GM23338 (cell line): ENCODE measurements around the gene LMF2.

ENCODE experiments used
- CREB1 ChIP-seq: fragments of 250-450 bp; sonication (Bioruptor Pico); IDR thresholded peaks from 2 replicates; pipeline ENCODE4 v1.5.0; 2020; ENCODE audit warnings: low read depth, mild to moderate bottlenecking, moderate library complexity
- TF ChIP-seq, protein P1 (sequence below), 2 experiments: fragments of 200-600 bp in 1 of 2; sonication (generic) in 1 of 2; conservative IDR thresholded peaks; 2 replicates each; pipeline versions ENCODE4 v1.5.1 to v1.6.1; 2016 to 2017; ENCODE audit warnings: antibody characterized with exemption in 2 of 2, low read depth in 2 of 2, mild to moderate bottlenecking in 2 of 2, moderate library complexity in 1 of 2
- TF ChIP-seq, protein P2 (sequence below): IDR thresholded peaks from one replicate; pipeline ENCODE4 v1.6.1; 2018; ENCODE audit warnings: antibody characterized with exemption; ENCODE audit not compliant: unreplicated experiment

DNA sequence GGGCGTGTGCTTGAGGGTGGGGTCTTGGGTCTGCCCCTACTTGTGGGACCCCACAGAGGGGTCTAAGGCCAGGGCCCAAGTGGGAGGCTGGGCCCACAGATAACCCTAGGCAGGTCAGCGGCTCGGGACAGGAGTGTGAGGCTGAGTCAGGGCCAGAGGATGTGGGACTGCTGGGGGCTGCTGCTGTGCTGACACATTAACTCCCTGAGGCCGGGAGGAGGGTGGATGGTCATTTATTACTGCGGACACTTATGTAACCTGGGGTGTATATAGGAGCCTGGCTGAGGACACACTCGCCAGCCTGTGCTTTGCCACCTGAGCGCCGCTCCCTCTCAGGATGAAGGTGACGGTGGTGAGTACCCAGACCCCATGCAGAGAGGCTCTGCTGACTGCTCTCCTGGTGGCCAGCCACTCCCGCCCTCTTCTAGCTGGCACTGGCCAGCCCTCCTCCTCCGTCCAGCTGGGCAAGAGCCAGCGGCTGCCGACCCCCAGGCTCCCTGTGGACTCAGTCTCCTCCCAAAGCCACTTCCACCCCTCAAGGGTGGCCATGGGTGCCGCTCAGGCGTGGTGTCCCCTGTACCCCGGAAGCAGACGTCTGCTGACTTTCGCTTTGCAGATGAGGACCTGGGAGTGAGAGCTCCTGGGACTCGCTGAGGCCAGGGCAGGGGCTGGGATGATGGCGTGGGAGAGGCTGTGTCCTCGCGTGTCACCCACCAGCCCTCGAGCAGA, 20.8 kb downstream of the LMF2 start, which contains the start of gene MIOX:
- no peak for TF ChIP-seq CREB1 (CRISPR knock-in tag)
- TF ChIP-seq, protein P1, sequence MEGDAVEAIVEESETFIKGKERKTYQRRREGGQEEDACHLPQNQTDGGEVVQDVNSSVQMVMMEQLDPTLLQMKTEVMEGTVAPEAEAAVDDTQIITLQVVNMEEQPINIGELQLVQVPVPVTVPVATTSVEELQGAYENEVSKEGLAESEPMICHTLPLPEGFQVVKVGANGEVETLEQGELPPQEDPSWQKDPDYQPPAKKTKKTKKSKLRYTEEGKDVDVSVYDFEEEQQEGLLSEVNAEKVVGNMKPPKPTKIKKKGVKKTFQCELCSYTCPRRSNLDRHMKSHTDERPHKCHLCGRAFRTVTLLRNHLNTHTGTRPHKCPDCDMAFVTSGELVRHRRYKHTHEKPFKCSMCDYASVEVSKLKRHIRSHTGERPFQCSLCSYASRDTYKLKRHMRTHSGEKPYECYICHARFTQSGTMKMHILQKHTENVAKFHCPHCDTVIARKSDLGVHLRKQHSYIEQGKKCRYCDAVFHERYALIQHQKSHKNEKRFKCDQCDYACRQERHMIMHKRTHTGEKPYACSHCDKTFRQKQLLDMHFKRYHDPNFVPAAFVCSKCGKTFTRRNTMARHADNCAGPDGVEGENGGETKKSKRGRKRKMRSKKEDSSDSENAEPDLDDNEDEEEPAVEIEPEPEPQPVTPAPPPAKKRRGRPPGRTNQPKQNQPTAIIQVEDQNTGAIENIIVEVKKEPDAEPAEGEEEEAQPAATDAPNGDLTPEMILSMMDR (conservative IDR thresholded peaks at IDR 0.05; ENCODE audit: low read depth in 2 of 2): no peak
- TF ChIP-seq, protein P2, sequence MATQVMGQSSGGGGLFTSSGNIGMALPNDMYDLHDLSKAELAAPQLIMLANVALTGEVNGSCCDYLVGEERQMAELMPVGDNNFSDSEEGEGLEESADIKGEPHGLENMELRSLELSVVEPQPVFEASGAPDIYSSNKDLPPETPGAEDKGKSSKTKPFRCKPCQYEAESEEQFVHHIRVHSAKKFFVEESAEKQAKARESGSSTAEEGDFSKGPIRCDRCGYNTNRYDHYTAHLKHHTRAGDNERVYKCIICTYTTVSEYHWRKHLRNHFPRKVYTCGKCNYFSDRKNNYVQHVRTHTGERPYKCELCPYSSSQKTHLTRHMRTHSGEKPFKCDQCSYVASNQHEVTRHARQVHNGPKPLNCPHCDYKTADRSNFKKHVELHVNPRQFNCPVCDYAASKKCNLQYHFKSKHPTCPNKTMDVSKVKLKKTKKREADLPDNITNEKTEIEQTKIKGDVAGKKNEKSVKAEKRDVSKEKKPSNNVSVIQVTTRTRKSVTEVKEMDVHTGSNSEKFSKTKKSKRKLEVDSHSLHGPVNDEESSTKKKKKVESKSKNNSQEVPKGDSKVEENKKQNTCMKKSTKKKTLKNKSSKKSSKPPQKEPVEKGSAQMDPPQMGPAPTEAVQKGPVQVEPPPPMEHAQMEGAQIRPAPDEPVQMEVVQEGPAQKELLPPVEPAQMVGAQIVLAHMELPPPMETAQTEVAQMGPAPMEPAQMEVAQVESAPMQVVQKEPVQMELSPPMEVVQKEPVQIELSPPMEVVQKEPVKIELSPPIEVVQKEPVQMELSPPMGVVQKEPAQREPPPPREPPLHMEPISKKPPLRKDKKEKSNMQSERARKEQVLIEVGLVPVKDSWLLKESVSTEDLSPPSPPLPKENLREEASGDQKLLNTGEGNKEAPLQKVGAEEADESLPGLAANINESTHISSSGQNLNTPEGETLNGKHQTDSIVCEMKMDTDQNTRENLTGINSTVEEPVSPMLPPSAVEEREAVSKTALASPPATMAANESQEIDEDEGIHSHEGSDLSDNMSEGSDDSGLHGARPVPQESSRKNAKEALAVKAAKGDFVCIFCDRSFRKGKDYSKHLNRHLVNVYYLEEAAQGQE: no peak
